Activated CD4-positive, alpha-beta memory T cell treated with anti-CD3 and anti-CD28 coated beads for 36 hours (primary cell): ENCODE measurements around the gene LRMDA. TPM values are rescaled to one million over a fixed set of nuclear protein-coding genes. Genes with fewer than 3 reads are reported as not detected.

ENCODE experiments used
- CTCF ChIA-PET: fragments of 350-600 bp; sonication (Branson Sonifier 250); formaldehyde crosslinking; loops from one replicate; lab custom pipeline; 2021; ENCODE audit warnings: antibody characterized with exemption, inconsistent platforms; lab: Charles Lee
- POLR2A ChIA-PET: fragments of 350-600 bp; sonication (Branson Sonifier 250); formaldehyde crosslinking; loops from one replicate; lab custom pipeline; 2021; ENCODE audit warnings: antibody characterized with exemption; lab: Charles Lee
- DNase-seq: peaks from one replicate; pipeline ENCODE4 v3.0.0-alpha.2; 2020
- H3K27ac Mint-ChIP-seq: one replicate; pipeline ENCODE4 v1.8.0; 2021; ENCODE audit warnings: mixed read lengths
- H3K27me3 Mint-ChIP-seq: one replicate; pipeline ENCODE4 v1.8.0; 2021; ENCODE audit warnings: mixed read lengths
- H3K36me3 Mint-ChIP-seq: one replicate; pipeline ENCODE4 v1.8.0; 2021; ENCODE audit warnings: mixed read lengths
- H3K4me1 Mint-ChIP-seq: one replicate; pipeline ENCODE4 v1.8.0; 2021; ENCODE audit warnings: low read depth, mixed read lengths
- H3K4me3 Mint-ChIP-seq: one replicate; pipeline ENCODE4 v1.8.0; 2021; ENCODE audit warnings: mild to moderate bottlenecking, mixed read lengths
- H3K9me3 Mint-ChIP-seq: one replicate; pipeline ENCODE4 v1.8.0; 2021; ENCODE audit warnings: mixed read lengths
- intact Hi-C: fragments of 100-400 bp; cut with micrococcal nuclease; formaldehyde crosslinking; loops from one replicate; pipeline ENCODE4 v1.15.1; 2023
- total RNA-seq, 2 experiments: library from RNA; stranded (reverse); gene quantifications; one replicate each; pipeline ENCODE4 v1.2.3, GENCODE V29; 2021

LRMDA gene
- total RNA-seq, 2 experiments from 2014 or later = not detected

- ChIA-PET POLR2A (no interaction called here), CTCF (no interaction called here)
- DNase-seq = no peak
- Mint-ChIP-seq H3K36me3 (no peaks in the 10 kb centered on the region), H3K27me3 (peaks cover 5% of the 10 kb centered on the region), H3K4me3 (no peak overlapping the region), H3K27ac (no peak overlapping the region), H3K9me3 (no peaks in the 10 kb centered on the region), H3K4me1 (no peaks in the 10 kb centered on the region)
- intact Hi-C loops = no loop called here
These were observed 44.2 kb downstream of the LRMDA start for GRCh38 chr10:75475460-75476182.

- ChIA-PET POLR2A (no interaction called here), CTCF (no interaction called here)
- no peaks in the 10 kb centered on the region for H3K36me3 Mint-ChIP-seq
- peaks cover 5% of the 10 kb centered on the region for H3K27me3 Mint-ChIP-seq
- no peaks in the 10 kb centered on the region for H3K9me3 Mint-ChIP-seq
- no peak for DNase-seq
- no peak overlapping the region for H3K4me3 Mint-ChIP-seq
- intact Hi-C loops = no loop called here
- no peaks in the 10 kb centered on the region for H3K4me1 Mint-ChIP-seq
- H3K27ac Mint-ChIP-seq = no peak overlapping the region
These were observed 45.1 kb downstream of the LRMDA start for GRCh38 chr10:75476569-75476968.

DNA sequence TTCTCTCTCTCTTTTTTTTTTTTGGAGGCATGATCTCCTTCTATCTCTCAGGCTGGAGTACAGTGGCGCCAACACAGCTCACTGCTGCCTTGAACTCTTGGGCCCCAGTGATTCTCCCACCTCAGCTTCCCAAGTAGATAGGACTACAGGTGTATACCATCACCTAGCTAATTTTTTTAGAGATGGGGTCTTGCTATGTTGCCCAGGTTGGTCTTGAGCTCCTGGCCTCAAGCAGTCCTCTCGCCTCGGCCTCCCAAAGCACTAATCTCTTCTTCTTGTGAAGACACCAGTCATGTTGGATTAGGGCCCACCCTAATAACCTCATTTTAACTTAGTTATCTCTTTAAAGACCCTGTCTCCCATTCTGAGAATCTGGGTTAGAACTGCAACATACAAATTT, 45.6 kb downstream of the LRMDA start:
- intact Hi-C loops = no loop called here
- POLR2A ChIA-PET = no interaction called here
- CTCF ChIA-PET = interaction anchor here (0.6 kb wide), 1 partner anchor 18 kb away, joined by 3 read pairs; no protein-coding TSS in a partner anchor
- no peak for DNase-seq
- Mint-ChIP-seq H3K27me3 (peaks cover 5% of the 10 kb centered on the region), H3K27ac (no peak overlapping the region), H3K4me1 (no peaks in the 10 kb centered on the region), H3K36me3 (no peaks in the 10 kb centered on the region), H3K4me3 (no peak overlapping the region), H3K9me3 (no peaks in the 10 kb centered on the region)

DNA sequence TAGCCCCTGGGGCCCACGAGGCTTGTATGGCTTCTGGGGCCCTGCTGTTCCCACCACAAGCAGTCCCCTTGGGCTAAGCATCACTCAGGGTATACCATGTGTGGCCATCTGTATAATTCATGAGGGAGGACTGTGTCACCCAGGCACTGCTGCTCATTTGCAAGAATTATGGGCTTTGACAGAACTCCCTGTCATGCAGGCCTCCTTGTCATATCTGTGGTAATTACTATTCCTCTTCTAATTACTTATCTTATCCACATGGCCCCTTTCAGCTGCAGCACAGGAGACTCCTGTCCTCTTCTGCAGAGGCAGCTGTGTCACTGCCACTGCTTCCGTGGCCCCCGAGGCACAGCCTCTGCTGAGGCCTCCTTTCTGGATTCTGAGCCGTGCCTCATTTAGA, 46.3 kb downstream of the LRMDA start:
- H3K4me3 Mint-ChIP-seq = no peak overlapping the region
- CTCF ChIA-PET = no interaction called here
- intact Hi-C loops = no loop called here
- POLR2A ChIA-PET = no interaction called here
- H3K9me3 Mint-ChIP-seq = no peaks in the 10 kb centered on the region
- peaks cover 5% of the 10 kb centered on the region for H3K27me3 Mint-ChIP-seq
- DNase-seq = no peak
- H3K36me3 Mint-ChIP-seq = no peaks in the 10 kb centered on the region
- H3K27ac Mint-ChIP-seq = no peak overlapping the region
- H3K4me1 Mint-ChIP-seq = no peaks in the 10 kb centered on the region

DNA sequence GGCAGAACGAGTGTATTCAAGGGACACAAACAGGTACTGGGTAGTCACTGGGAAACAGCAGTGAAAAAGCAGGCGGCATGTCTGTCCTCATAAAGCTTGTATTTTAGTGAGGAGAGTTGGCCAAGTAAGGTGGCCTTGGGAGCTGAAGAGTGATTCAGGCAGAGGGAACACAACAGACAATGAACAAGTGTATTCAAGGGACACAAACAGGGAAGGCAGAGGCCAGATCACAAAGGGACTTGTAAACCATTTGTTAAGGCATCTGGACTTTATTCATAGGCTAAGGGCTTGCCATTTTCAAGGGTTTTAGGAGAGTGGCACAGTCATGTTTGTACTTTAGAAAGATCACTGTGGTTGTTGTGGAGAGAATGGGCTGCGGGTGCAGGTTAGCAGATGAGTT, 49.0 kb downstream of the LRMDA start:
- H3K4me1 Mint-ChIP-seq = no peaks in the 10 kb centered on the region
- H3K4me3 Mint-ChIP-seq = no peak overlapping the region
- no peaks in the 10 kb centered on the region for H3K36me3 Mint-ChIP-seq
- DNase-seq = no peak
- ChIA-PET POLR2A (no interaction called here), CTCF (no interaction called here)
- H3K27me3 Mint-ChIP-seq = peaks cover 2% of the 10 kb centered on the region
- intact Hi-C loops = no loop called here
- no peaks in the 10 kb centered on the region for H3K9me3 Mint-ChIP-seq
- no peak overlapping the region for H3K27ac Mint-ChIP-seq

- H3K9me3 Mint-ChIP-seq = no peaks in the 10 kb centered on the region
- ChIA-PET CTCF (no interaction called here), POLR2A (no interaction called here)
- no peak overlapping the region for H3K4me3 Mint-ChIP-seq
- no peaks in the 10 kb centered on the region for H3K27me3 Mint-ChIP-seq
- intact Hi-C loops = no loop called here
- H3K4me1 Mint-ChIP-seq = no peaks in the 10 kb centered on the region
- H3K27ac Mint-ChIP-seq = no peak overlapping the region
- no peaks in the 10 kb centered on the region for H3K36me3 Mint-ChIP-seq
- no peak for DNase-seq
These were observed 51.8 kb downstream of the LRMDA start for GRCh38 chr10:75483188-75483587.

- intact Hi-C loops = no loop called here
- POLR2A ChIA-PET = no interaction called here
- DNase-seq = no peak
These were observed 53.3 kb downstream of the LRMDA start for GRCh38 chr10:75484717-75485116.

DNA sequence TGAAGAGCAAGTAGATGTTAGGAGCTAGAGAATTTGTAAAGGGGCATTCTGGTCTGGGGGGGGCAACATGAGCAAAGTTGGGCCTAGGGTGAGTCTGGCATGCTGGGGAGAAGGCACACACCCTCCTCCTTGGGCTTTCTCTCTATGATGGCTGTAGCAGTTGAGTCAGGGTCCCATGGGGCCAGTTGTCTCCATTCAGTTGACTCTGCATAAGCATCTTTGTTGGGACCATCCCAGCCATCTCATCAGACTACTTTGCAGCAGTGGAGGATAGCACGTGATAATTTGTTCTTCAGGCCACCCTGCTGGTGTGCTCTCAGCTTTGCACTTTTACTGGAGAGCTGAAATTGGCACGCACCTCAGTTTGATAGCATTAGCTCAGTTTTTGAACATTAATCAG, 55.2 kb downstream of the LRMDA start:
- no peak overlapping the region for H3K4me3 Mint-ChIP-seq
- POLR2A ChIA-PET = no interaction called here
- H3K27me3 Mint-ChIP-seq = no peaks in the 10 kb centered on the region
- H3K27ac Mint-ChIP-seq = no peak overlapping the region
- CTCF ChIA-PET = no interaction called here
- H3K4me1 Mint-ChIP-seq = no peaks in the 10 kb centered on the region
- H3K9me3 Mint-ChIP-seq = no peaks in the 10 kb centered on the region
- H3K36me3 Mint-ChIP-seq = no peaks in the 10 kb centered on the region
- intact Hi-C loops = no loop called here
- no peak for DNase-seq

More at GRCh38 chr10:75484717-75485116, 53.3 kb downstream of the LRMDA start:
- H3K4me3 Mint-ChIP-seq = no peak overlapping the region
- no peak overlapping the region for H3K27ac Mint-ChIP-seq
- H3K36me3 Mint-ChIP-seq = no peaks in the 10 kb centered on the region
- no peaks in the 10 kb centered on the region for H3K27me3 Mint-ChIP-seq
- no peaks in the 10 kb centered on the region for H3K4me1 Mint-ChIP-seq
- no peaks in the 10 kb centered on the region for H3K9me3 Mint-ChIP-seq
- CTCF ChIA-PET = no interaction called here

- no peak for DNase-seq
- no peaks in the 10 kb centered on the region for H3K4me1 Mint-ChIP-seq
- H3K36me3 Mint-ChIP-seq = no peaks in the 10 kb centered on the region
- H3K9me3 Mint-ChIP-seq = no peaks in the 10 kb centered on the region
- no peak overlapping the region for H3K27ac Mint-ChIP-seq
- ChIA-PET POLR2A (no interaction called here), CTCF (no interaction called here)
- H3K4me3 Mint-ChIP-seq = no peak overlapping the region
- H3K27me3 Mint-ChIP-seq = no peaks in the 10 kb centered on the region
- intact Hi-C loops = no loop called here
These were observed 55.8 kb downstream of the LRMDA start for GRCh38 chr10:75487087-75487754.

DNA sequence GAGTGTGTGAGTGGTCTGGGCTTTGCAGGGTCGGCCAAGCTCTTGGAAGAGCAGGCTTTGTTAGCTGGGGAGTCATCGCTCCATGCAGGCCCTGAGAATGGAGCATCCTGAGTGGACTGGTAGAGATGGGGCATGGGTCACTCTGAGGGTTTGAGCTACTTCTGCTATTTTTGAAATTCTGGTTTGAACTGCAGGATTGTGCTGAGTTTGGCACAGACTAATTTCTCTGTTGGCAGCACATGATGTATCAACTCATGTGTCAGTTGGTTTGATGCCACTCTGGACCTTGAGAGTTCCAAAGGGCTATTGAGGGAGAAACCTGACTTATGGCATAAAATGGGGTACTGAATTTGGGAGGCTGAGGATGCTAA, 56.3 kb downstream of the LRMDA start:
- ChIA-PET POLR2A (no interaction called here), CTCF (no interaction called here)
- H3K36me3 Mint-ChIP-seq = no peaks in the 10 kb centered on the region
- intact Hi-C loops = no loop called here
- no peaks in the 10 kb centered on the region for H3K9me3 Mint-ChIP-seq
- H3K4me3 Mint-ChIP-seq = no peak overlapping the region
- H3K27ac Mint-ChIP-seq = no peak overlapping the region
- H3K27me3 Mint-ChIP-seq = no peaks in the 10 kb centered on the region
- DNase-seq = no peak
- no peaks in the 10 kb centered on the region for H3K4me1 Mint-ChIP-seq

GRCh38 chr10:75492173-75492925, 60.9 kb downstream of the LRMDA start:
- H3K9me3 Mint-ChIP-seq = no peaks in the 10 kb centered on the region
- H3K27me3 Mint-ChIP-seq = no peaks in the 10 kb centered on the region
- H3K36me3 Mint-ChIP-seq = no peaks in the 10 kb centered on the region
- no peaks in the 10 kb centered on the region for H3K4me1 Mint-ChIP-seq
- intact Hi-C loops = no loop called here
- H3K27ac Mint-ChIP-seq = no peak overlapping the region
- CTCF ChIA-PET = no interaction called here
- no peak overlapping the region for H3K4me3 Mint-ChIP-seq
- POLR2A ChIA-PET = no interaction called here
- DNase-seq = no peak

- Mint-ChIP-seq H3K9me3 (no peaks in the 10 kb centered on the region), H3K27me3 (no peaks in the 10 kb centered on the region), H3K4me3 (no peak overlapping the region), H3K4me1 (no peaks in the 10 kb centered on the region), H3K36me3 (no peaks in the 10 kb centered on the region), H3K27ac (no peak overlapping the region)
- no peak for DNase-seq
- CTCF ChIA-PET = no interaction called here
- intact Hi-C loops = no loop called here
- POLR2A ChIA-PET = no interaction called here
These were observed 62.0 kb downstream of the LRMDA start for GRCh38 chr10:75493464-75493863.
